ENCODE data around the gene SLC6A19.

The SLC6A19 gene

DNA sequence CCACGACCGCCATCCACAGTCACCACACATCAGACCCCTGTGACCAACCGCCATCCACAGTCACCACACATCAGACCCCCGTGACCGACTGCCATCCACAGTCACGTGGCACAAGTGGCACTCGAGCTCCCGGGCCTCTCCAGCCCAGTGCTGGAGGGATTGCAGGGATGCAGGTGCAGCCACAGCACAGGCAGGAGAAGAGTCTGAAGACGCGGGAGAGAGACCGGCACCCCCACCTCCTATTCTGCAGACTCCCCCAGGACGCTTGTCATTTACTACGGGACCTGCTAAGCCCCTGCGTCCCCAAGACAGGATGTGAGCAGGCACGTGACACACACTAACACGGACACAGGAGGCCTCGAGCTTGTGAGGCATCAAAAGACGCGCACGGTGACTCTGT, 72.3 kb downstream of the SLC6A19 start:
- ChIA-PET POLR2A (no interaction called here), CTCF (no interaction called here)
- TF ChIP-seq, protein P1, sequence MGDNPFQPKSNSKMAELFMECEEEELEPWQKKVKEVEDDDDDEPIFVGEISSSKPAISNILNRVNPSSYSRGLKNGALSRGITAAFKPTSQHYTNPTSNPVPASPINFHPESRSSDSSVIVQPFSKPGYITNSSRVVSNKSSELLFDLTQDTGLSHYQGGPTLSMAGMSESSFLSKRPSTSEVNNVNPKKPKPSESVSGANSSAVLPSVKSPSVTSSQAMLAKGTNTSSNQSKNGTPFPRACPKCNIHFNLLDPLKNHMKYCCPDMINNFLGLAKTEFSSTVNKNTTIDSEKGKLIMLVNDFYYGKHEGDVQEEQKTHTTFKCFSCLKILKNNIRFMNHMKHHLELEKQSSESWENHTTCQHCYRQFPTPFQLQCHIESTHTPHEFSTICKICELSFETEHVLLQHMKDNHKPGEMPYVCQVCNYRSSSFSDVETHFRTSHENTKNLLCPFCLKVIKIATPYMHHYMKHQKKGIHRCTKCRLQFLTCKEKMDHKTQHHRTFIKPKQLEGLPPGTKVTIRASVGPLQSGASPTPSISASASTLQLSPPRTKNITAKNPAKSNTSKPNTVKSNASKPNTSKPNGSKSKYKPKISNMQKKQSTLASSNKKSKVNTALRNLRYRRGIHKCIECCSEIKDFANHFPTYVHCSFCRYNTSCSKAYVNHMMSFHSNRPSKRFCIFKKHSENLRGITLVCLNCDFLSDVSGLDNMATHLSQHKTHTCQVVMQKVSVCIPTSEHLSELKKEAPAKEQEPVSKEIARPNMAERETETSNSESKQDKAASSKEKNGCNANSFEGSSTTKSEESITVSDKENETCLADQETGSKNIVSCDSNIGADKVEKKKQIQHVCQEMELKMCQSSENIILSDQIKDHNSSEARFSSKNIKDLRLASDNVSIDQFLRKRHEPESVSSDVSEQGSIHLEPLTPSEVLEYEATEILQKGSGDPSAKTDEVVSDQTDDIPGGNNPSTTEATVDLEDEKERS (tag by site-specific recombination; IDR thresholded peaks at IDR 0.05): no peak
- no peaks in the 10 kb centered on the region for H3K9me3 ChIP-seq (ENCODE audit: control insufficient read depth, insufficient read depth, low read depth, low read length)
- no peaks in the 10 kb centered on the region for H3K4me1 ChIP-seq (ENCODE audit: control insufficient read depth, insufficient read depth, low read length)
- H3K4me3 ChIP-seq (ENCODE audit: low read depth, low read length): no peak overlapping the region
- H3K36me3 ChIP-seq (ENCODE audit: control insufficient read depth in 2 of 2, insufficient read depth in 1 of 2, low read length in 2 of 2): peaks cover 0 to 6% of the 10 kb centered on the region in 2 experiments; a peak in 1 of 3 replicates
- H3K27ac ChIP-seq (ENCODE audit: extremely low read depth, low read depth, low read length): no peak overlapping the region

- TF ChIP-seq ZNF560 (tag by site-specific recombination; IDR thresholded peaks at IDR 0.05; ENCODE audit: borderline replicate concordance) (no peak), ZNF488 (tag by site-specific recombination; IDR thresholded peaks at IDR 0.05) (no peak), ZBTB20 (tag by site-specific recombination; IDR thresholded peaks at IDR 0.05) (no peak), MZF1 (tag by site-specific recombination; IDR thresholded peaks at IDR 0.05; ENCODE audit: borderline replicate concordance) (no peak), KLF1 (tag by site-specific recombination; IDR thresholded peaks at IDR 0.05) (peak; percentile 72), PRDM1 (tag by site-specific recombination; IDR thresholded peaks at IDR 0.05) (no peak)
- TF ChIP-seq, protein P2, sequence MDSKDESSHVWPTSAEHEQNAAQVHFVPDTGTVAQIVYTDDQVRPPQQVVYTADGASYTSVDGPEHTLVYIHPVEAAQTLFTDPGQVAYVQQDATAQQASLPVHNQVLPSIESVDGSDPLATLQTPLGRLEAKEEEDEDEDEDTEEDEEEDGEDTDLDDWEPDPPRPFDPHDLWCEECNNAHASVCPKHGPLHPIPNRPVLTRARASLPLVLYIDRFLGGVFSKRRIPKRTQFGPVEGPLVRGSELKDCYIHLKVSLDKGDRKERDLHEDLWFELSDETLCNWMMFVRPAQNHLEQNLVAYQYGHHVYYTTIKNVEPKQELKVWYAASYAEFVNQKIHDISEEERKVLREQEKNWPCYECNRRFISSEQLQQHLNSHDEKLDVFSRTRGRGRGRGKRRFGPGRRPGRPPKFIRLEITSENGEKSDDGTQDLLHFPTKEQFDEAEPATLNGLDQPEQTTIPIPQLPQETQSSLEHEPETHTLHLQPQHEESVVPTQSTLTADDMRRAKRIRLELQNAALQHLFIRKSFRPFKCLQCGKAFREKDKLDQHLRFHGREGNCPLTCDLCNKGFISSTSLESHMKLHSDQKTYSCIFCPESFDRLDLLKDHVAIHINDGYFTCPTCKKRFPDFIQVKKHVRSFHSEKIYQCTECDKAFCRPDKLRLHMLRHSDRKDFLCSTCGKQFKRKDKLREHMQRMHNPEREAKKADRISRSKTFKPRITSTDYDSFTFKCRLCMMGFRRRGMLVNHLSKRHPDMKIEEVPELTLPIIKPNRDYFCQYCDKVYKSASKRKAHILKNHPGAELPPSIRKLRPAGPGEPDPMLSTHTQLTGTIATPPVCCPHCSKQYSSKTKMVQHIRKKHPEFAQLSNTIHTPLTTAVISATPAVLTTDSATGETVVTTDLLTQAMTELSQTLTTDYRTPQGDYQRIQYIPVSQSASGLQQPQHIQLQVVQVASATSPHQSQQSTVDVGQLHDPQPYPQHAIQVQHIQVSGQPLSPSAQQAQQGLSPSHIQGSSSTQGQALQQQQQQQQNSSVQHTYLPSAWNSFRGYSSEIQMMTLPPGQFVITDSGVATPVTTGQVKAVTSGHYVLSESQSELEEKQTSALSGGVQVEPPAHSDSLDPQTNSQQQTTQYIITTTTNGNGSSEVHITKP (tag by site-specific recombination; IDR thresholded peaks at IDR 0.05): no peak
- no peak overlapping the region for H3K4me3 ChIP-seq (ENCODE audit: low read depth, low read length)
- ChIA-PET POLR2A (no interaction called here), CTCF (interaction anchor here (0.7 kb wide), 1 partner anchor 207 kb away, joined by 3 read pairs; no protein-coding TSS in a partner anchor)
- H3K4me1 ChIP-seq (ENCODE audit: control insufficient read depth, insufficient read depth, low read length): no peaks in the 10 kb centered on the region
- no peak overlapping the region for H3K27ac ChIP-seq (ENCODE audit: extremely low read depth, low read depth, low read length)
- no peaks in the 10 kb centered on the region for H3K9me3 ChIP-seq (ENCODE audit: control insufficient read depth, insufficient read depth, low read depth, low read length)
- H3K36me3 ChIP-seq (ENCODE audit: control insufficient read depth in 2 of 2, insufficient read depth in 1 of 2, low read length in 2 of 2): peaks cover 0 to 6% of the 10 kb centered on the region in 2 experiments; a peak in 1 of 3 replicates
Measured at GRCh38 chr5:1274471-1274870, 73.1 kb downstream of the SLC6A19 start.
